ENCODE results near the gene TBX2. TPM values are rescaled to one million over a fixed set of nuclear protein-coding genes. Genes with fewer than 3 reads are reported as not detected.

The TBX2 gene
- total and polyA plus RNA-seq, 2 experiments from 2014 or later = 212 to 228 TPM

GRCh38 chr17:61380836-61381525, 18.7 kb upstream of the TBX2 start:
- no peaks in the 10 kb centered on the region for H3K27me3 ChIP-seq
- no peaks in the 10 kb centered on the region for H3K9me3 ChIP-seq (ENCODE audit: low read depth)
- no peaks in the 10 kb centered on the region for H3K36me3 ChIP-seq
- DNase-seq (ENCODE audit: low read depth in 1 of 2, low spot score in 1 of 2) = no peak
- peaks cover 71% of the 10 kb centered on the region for H3K4me1 ChIP-seq (ENCODE audit: low read depth)
- H3K27ac ChIP-seq = peak overlapping the region; percentile 22
- H3K4me3 ChIP-seq = no peak overlapping the region
- no peak for TF ChIP-seq CTCF (IDR thresholded peaks at IDR 0.05; ENCODE audit: low read depth, low read length)

GRCh38 chr17:61381537-61381936, 18.1 kb upstream of the TBX2 start:
- no peaks in the 10 kb centered on the region for H3K27me3 ChIP-seq
- peaks cover 71% of the 10 kb centered on the region for H3K4me1 ChIP-seq (ENCODE audit: low read depth)
- DNase-seq (ENCODE audit: low read depth in 1 of 2, low spot score in 1 of 2) = no peak
- no peaks in the 10 kb centered on the region for H3K36me3 ChIP-seq
- no peaks in the 10 kb centered on the region for H3K9me3 ChIP-seq (ENCODE audit: low read depth)
- TF ChIP-seq CTCF (IDR thresholded peaks at IDR 0.05; ENCODE audit: low read depth, low read length) = no peak
- H3K4me3 ChIP-seq = no peak overlapping the region
- H3K27ac ChIP-seq = peak overlapping the region; percentile 22

- H3K27ac ChIP-seq = peak overlapping the region; percentile 34
- no peaks in the 10 kb centered on the region for H3K9me3 ChIP-seq (ENCODE audit: low read depth)
- no peak overlapping the region for H3K4me3 ChIP-seq
- no peak for DNase-seq (ENCODE audit: low read depth in 1 of 2, low spot score in 1 of 2)
- no peaks in the 10 kb centered on the region for H3K36me3 ChIP-seq
- TF ChIP-seq CTCF (IDR thresholded peaks at IDR 0.05; ENCODE audit: low read depth, low read length) = no peak
- no peaks in the 10 kb centered on the region for H3K27me3 ChIP-seq
- peaks cover 67% of the 10 kb centered on the region for H3K4me1 ChIP-seq (ENCODE audit: low read depth)
These were observed 16.6 kb upstream of the TBX2 start for GRCh38 chr17:61382796-61383688.

- Histone ChIP-seq H3K36me3 (no peaks in the 10 kb centered on the region), H3K9me3 (ENCODE audit: low read depth) (no peaks in the 10 kb centered on the region), H3K27me3 (no peaks in the 10 kb centered on the region), H3K4me3 (no peak overlapping the region), H3K4me1 (ENCODE audit: low read depth) (peaks cover 60% of the 10 kb centered on the region), H3K27ac (peak overlapping the region; percentile 34)
- DNase-seq (ENCODE audit: low read depth in 1 of 2, low spot score in 1 of 2) = no peak
- TF ChIP-seq CTCF (IDR thresholded peaks at IDR 0.05; ENCODE audit: low read depth, low read length) = no peak
These were observed 15.9 kb upstream of the TBX2 start for GRCh38 chr17:61383689-61384201.

GRCh38 chr17:61384354-61384691, 15.3 kb upstream of the TBX2 start:
- no peak for TF ChIP-seq CTCF (IDR thresholded peaks at IDR 0.05; ENCODE audit: low read depth, low read length)
- no peak overlapping the region for H3K4me3 ChIP-seq

More at GRCh38 chr17:61384354-61384691, 15.3 kb upstream of the TBX2 start:
- no peak for DNase-seq (ENCODE audit: low read depth in 1 of 2, low spot score in 1 of 2)
- H3K27ac ChIP-seq = no peak overlapping the region
- H3K4me1 ChIP-seq (ENCODE audit: low read depth) = peaks cover 54% of the 10 kb centered on the region
- no peaks in the 10 kb centered on the region for H3K27me3 ChIP-seq
- H3K9me3 ChIP-seq (ENCODE audit: low read depth) = no peaks in the 10 kb centered on the region
- no peaks in the 10 kb centered on the region for H3K36me3 ChIP-seq

Data from cardiac muscle cell (in vitro differentiated cells and primary cell).